Lower leg skin (tissue), 3 donors: ENCODE data around the gene SLC41A1.

ENCODE experiments used
- CTCF ChIP-seq, 3 donors: fragments of 450-650 bp; IDR thresholded peaks; one replicate each; pipeline ENCODE4 v1.5.1; 2016; ENCODE audit warnings: antibody characterized with exemption in 3 of 3, mild to moderate bottlenecking in 3 of 3, moderate library complexity in 2 of 3
- POLR2A ChIP-seq, 2 donors: fragments of 450-650 bp; IDR thresholded peaks; one replicate each; pipeline ENCODE4 v1.6.1; 2016 to 2017; ENCODE audit warnings: antibody characterized with exemption in 2 of 2, mild to moderate bottlenecking in 1 of 2, moderate library complexity in 1 of 2

GRCh38 chr1:205832326-205832751 is 19.3 kb upstream of the SLC41A1 start:
- TF ChIP-seq CTCF (IDR thresholded peaks at IDR 0.05) (no peak), POLR2A (IDR thresholded peaks at IDR 0.05) (no peak)
